Lower leg skin (tissue), 3 donors: ENCODE data around the gene CAMKK1.

Experiments
- CTCF ChIP-seq, 3 donors: fragments of 450-650 bp; IDR thresholded peaks; one replicate each; pipeline ENCODE4 v1.5.1; 2016; ENCODE audit warnings: antibody characterized with exemption in 3 of 3, mild to moderate bottlenecking in 3 of 3, moderate library complexity in 2 of 3
- POLR2A ChIP-seq, 2 donors: fragments of 450-650 bp; IDR thresholded peaks; one replicate each; pipeline ENCODE4 v1.6.1; 2016 to 2017; ENCODE audit warnings: antibody characterized with exemption in 2 of 2, mild to moderate bottlenecking in 1 of 2, moderate library complexity in 1 of 2

DNA sequence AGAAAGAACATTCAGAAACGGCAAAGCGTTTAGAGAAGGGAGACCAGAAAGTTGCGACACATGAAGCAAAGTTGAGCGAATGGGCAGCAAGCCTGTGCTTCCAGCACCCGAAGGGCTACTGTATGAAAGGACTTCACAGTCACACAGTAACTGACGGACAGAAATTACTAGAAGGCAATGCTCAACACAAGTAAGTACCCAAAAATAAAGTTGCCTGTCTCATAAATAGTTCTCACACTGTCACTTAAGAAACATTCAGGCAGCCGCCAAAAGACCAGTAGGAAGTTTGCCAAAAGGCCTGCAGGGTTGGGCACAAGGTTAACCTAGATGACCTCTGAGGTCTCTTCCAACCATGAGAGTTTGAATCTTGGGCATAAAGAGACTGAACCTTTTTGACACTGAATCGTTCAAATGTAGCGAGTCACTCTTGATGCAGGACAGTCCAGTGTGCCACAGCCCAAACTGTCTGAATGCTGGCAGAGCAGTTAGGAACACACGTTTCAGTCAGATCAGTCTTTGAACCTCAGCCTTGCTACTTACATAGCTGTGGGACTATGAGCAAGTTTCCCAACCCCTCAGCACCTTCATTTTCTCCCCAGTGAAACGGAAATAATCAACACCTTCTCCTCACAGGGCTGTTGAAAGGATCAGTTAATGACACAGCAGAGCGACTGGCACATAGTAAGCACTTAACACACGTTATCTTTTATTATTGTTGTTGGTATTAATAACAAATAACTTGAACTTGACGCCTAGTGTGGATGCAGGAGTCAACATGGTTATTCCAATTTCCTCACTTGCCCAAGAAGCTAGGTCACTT, 57.2 kb downstream of the CAMKK1 start:
- TF ChIP-seq CTCF (IDR thresholded peaks at IDR 0.05), result no peak
- TF ChIP-seq POLR2A (IDR thresholded peaks at IDR 0.05), result no peak
